Retinal pigment epithelial cell (primary cell): ENCODE data around the gene HTR1D.
A peak's percentile ranks its signal among the peaks of the same experiment; 100 is the strongest.

Experiments used
- DNase-seq: peaks from one replicate; pipeline ENCODE4 v3.0.0-alpha.2; 2010; ENCODE audit warnings: low read depth
- H3K4me3 ChIP-seq: 2 replicates; pipeline ENCODE4 v1.5.1; 2011; ENCODE audit warnings: mild to moderate bottlenecking, low read length, control low read depth, moderate library complexity
- TF ChIP-seq, protein P1 (sequence below): conservative IDR thresholded peaks from 2 replicates; pipeline ENCODE4 v1.5.1; 2011; ENCODE audit warnings: low read depth, low read length, control low read depth, inconsistent platforms

HTR1D gene

GRCh38 chr1:23202263-23202749, 15.0 kb downstream of the HTR1D start:
- no peak overlapping the region for H3K4me3 ChIP-seq
- TF ChIP-seq, protein P1, sequence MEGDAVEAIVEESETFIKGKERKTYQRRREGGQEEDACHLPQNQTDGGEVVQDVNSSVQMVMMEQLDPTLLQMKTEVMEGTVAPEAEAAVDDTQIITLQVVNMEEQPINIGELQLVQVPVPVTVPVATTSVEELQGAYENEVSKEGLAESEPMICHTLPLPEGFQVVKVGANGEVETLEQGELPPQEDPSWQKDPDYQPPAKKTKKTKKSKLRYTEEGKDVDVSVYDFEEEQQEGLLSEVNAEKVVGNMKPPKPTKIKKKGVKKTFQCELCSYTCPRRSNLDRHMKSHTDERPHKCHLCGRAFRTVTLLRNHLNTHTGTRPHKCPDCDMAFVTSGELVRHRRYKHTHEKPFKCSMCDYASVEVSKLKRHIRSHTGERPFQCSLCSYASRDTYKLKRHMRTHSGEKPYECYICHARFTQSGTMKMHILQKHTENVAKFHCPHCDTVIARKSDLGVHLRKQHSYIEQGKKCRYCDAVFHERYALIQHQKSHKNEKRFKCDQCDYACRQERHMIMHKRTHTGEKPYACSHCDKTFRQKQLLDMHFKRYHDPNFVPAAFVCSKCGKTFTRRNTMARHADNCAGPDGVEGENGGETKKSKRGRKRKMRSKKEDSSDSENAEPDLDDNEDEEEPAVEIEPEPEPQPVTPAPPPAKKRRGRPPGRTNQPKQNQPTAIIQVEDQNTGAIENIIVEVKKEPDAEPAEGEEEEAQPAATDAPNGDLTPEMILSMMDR, result no peak
- no peak for DNase-seq

GRCh38 chr1:23200883-23201282, 16.4 kb downstream of the HTR1D start:
- no peak for DNase-seq
- TF ChIP-seq, protein P1, result no peak
- H3K4me3 ChIP-seq, result no peak overlapping the region

- no peak for DNase-seq
- TF ChIP-seq, protein P1, result no peak
These were observed 18.9 kb downstream of the HTR1D start for GRCh38 chr1:23198373-23198772.

GRCh38 chr1:23196627-23197328, 20.5 kb downstream of the HTR1D start:
- TF ChIP-seq, protein P1, result no peak
- DNase-seq, result peak; percentile 99

More at GRCh38 chr1:23198373-23198772, 18.9 kb downstream of the HTR1D start:
- H3K4me3 ChIP-seq, result no peak overlapping the region

GRCh38 chr1:23194119-23194984, 22.9 kb downstream of the HTR1D start:
- TF ChIP-seq, protein P1, result no peak
- H3K4me3 ChIP-seq, result no peak overlapping the region
- DNase-seq, result peak; percentile 87

More at GRCh38 chr1:23196627-23197328, 20.5 kb downstream of the HTR1D start:
- H3K4me3 ChIP-seq, result no peak overlapping the region

DNA sequence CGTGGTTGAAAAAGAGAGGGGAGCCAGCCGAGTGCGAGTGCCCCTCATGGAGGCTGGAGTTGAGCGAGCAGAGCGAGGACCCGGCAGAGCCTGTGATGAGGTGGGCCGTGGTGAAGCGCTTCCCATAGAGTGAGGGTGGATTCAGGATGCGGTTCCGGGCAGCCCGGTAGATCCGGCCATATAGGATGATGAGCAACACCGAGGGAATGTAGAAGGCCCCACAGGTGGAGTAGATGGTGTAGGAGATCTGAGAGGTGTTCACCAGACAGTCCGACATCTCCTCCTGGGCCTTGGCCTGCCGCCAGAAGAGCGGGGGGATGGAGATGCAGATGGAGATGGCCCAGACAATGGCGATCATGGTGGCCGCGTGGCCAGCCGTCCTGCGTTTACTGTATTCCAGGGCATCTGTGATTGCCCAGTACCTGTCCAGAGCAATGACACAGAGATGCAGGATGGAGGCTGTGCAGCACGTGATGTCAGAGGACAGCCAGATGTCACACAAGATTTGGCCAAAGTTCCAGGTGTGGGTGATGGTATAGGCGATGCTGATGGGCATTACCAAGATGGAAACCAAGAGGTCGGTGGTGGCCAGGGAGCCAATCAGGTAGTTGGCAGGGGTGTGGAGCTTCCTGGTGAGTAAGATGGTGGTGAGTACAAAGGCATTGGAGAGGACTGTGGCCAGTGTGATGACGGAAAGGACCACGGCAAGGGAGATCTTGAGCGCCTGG, 23.7 kb downstream of the HTR1D start:
- no peak for DNase-seq
- no peak overlapping the region for H3K4me3 ChIP-seq
- TF ChIP-seq, protein P1, result no peak
